Measurements from ENCODE around the gene VPS26A. TPM values are rescaled to one million over a fixed set of nuclear protein-coding genes. Genes with fewer than 3 reads are reported as not detected.
"Not testable (repeated sequence)": the region's sequence is repeated elsewhere in the genome, so short reads cannot be mapped to it uniquely, and the experiment has no call there.

VPS26A gene
- total RNA-seq, 1 donor from 2014 or later, result 51.5 TPM

GRCh38 chr10:69151984-69152383, 28.0 kb downstream of the VPS26A start:
- Histone ChIP-seq H3K27ac (no peak overlapping the region), H3K27me3 (no peaks in the 10 kb centered on the region), H3K4me1 (no peaks in the 10 kb centered on the region), H3K4me3 (no peak overlapping the region), H3K9me3 (no peaks in the 10 kb centered on the region), H3K36me3 (no peaks in the 10 kb centered on the region)
- intact Hi-C loops (cut with DNase I), result no loop called here
- no peak for ATAC-seq
- TF ChIP-seq CTCF (IDR thresholded peaks at IDR 0.05), result no peak
- no peak for DNase-seq

- H3K4me1 ChIP-seq, result no peaks in the 10 kb centered on the region
- no peak for DNase-seq
- intact Hi-C loops (cut with DNase I), result no loop called here
- no peak overlapping the region for H3K4me3 ChIP-seq
- H3K27me3 ChIP-seq, result no peaks in the 10 kb centered on the region
- no peak for ATAC-seq
- no peak for TF ChIP-seq CTCF (IDR thresholded peaks at IDR 0.05)
- no peak overlapping the region for H3K27ac ChIP-seq
- peaks cover 10% of the 10 kb centered on the region for H3K36me3 ChIP-seq
- no peaks in the 10 kb centered on the region for H3K9me3 ChIP-seq
Observed at GRCh38 chr10:69153227-69153626, 29.2 kb downstream of the VPS26A start.

GRCh38 chr10:69160809-69161241, 36.8 kb downstream of the VPS26A start:
- no peak for ATAC-seq
- intact Hi-C loops (cut with DNase I), result no loop called here
- no peaks in the 10 kb centered on the region for H3K27me3 ChIP-seq
- no peak overlapping the region for H3K4me3 ChIP-seq
- DNase-seq, result no peak
- no peaks in the 10 kb centered on the region for H3K9me3 ChIP-seq
- TF ChIP-seq CTCF (IDR thresholded peaks at IDR 0.05), result no peak
- H3K27ac ChIP-seq, result no peak overlapping the region
- peaks cover 73% of the 10 kb centered on the region for H3K36me3 ChIP-seq
- H3K4me1 ChIP-seq, result no peaks in the 10 kb centered on the region

- intact Hi-C loops (cut with DNase I), result no loop called here
- Histone ChIP-seq H3K4me1 (no peaks in the 10 kb centered on the region), H3K27ac (no peak overlapping the region), H3K27me3 (no peaks in the 10 kb centered on the region), H3K4me3 (no peak overlapping the region), H3K36me3 (peaks cover 77% of the 10 kb centered on the region), H3K9me3 (no peaks in the 10 kb centered on the region)
- DNase-seq (no peak), ATAC-seq (no peak)
- no peak for TF ChIP-seq CTCF (IDR thresholded peaks at IDR 0.05)
Observed at GRCh38 chr10:69168493-69168892, 44.5 kb downstream of the VPS26A start.

- H3K27me3 ChIP-seq, result no peaks in the 10 kb centered on the region
- H3K27ac ChIP-seq, result no peak overlapping the region
- H3K36me3 ChIP-seq, result peaks cover 48% of the 10 kb centered on the region
- no peak for DNase-seq
- no peak overlapping the region for H3K4me3 ChIP-seq
- no peaks in the 10 kb centered on the region for H3K4me1 ChIP-seq
- no peak for TF ChIP-seq CTCF (IDR thresholded peaks at IDR 0.05)
- no peak for ATAC-seq
- intact Hi-C loops (cut with DNase I), result no loop called here
- no peaks in the 10 kb centered on the region for H3K9me3 ChIP-seq
Observed at GRCh38 chr10:69172241-69172982, 48.4 kb downstream of the VPS26A start.

GRCh38 chr10:69175326-69175725, 51.3 kb downstream of the VPS26A start:
- H3K27me3 ChIP-seq; H3K27ac ChIP-seq; ATAC-seq; H3K4me1 ChIP-seq; intact Hi-C loops (cut with DNase I); H3K4me3 ChIP-seq; H3K9me3 ChIP-seq; DNase-seq: not testable (repeated sequence)
- peaks cover 23% of the 10 kb centered on the region for H3K36me3 ChIP-seq
